Esophagus muscularis mucosa (tissue), 4 donors: ENCODE results near the gene PHLDA1. TPM values are rescaled to one million over a fixed set of nuclear protein-coding genes. Genes with fewer than 3 reads are reported as not detected.
A peak's percentile ranks its signal among the peaks of the same experiment; 100 is the strongest.

ENCODE experiments used
- DNase-seq: peaks from one replicate; pipeline ENCODE4 v3.0.0-alpha.2; 2017; ENCODE audit errors: extremely low spot score
- H3K27ac ChIP-seq, 4 donors: fragments of 200-600 bp; sonication (generic); replicated peaks in 1 of 4; 1 replicate in 3 of 4; 2 replicates in 1 of 4; pipeline ENCODE4 v1.5.1; 2016 to 2019; ENCODE audit warnings: mild to moderate bottlenecking in 1 of 4
- H3K27me3 ChIP-seq, 4 donors: fragments of 200-600 bp; sonication (generic); one replicate each; pipeline versions ENCODE4 v1.5.1 to v1.6.0; 2016 to 2019
- H3K36me3 ChIP-seq, 4 donors: fragments of 200-600 bp; sonication (generic); one replicate each; pipeline ENCODE4 v1.5.1; 2016 to 2019
- H3K4me1 ChIP-seq, 4 donors: fragments of 200-600 bp; sonication (generic); one replicate each; pipeline ENCODE4 v1.5.1; 2016 to 2019
- H3K4me3 ChIP-seq, 4 donors: fragments of 200-600 bp; sonication (generic); 1 replicate in 2 of 4; 2 replicates in 2 of 4; pipeline ENCODE4 v1.5.1; 2016 to 2019; ENCODE audit warnings: mild to moderate bottlenecking in 4 of 4, moderate library complexity in 1 of 4
- H3K9me3 ChIP-seq, 4 donors: fragments of 200-600 bp; sonication (generic); 1 replicate in 3 of 4; 2 replicates in 1 of 4; pipeline ENCODE4 v1.5.1; 2016 to 2019
- CTCF ChIP-seq, 3 experiments: fragments of 200-600 bp in 2 of 3; fragments of 450-650 bp in 1 of 3; sonication (generic) in 2 of 3; IDR thresholded peaks; one replicate each; pipeline ENCODE4 v1.5.1; 2017 to 2019; ENCODE audit warnings: antibody characterized with exemption in 3 of 3, mild to moderate bottlenecking in 2 of 3, moderate library complexity in 1 of 3
- EP300 ChIP-seq: sonication (generic); formaldehyde crosslinking; IDR thresholded peaks from one replicate; pipeline ENCODE4 v1.6.1; 2017; ENCODE audit warnings: antibody characterized with exemption
- POLR2A ChIP-seq: fragments of 450-650 bp; IDR thresholded peaks from one replicate; pipeline ENCODE4 v1.6.1; 2017; ENCODE audit warnings: antibody characterized with exemption, moderate library complexity, mild to moderate bottlenecking, low read depth
- POLR2AphosphoS5 ChIP-seq, 2 donors: sonication (generic); formaldehyde crosslinking; IDR thresholded peaks; one replicate each; pipeline ENCODE4 v1.6.1; 2017; ENCODE audit warnings: antibody characterized with exemption in 2 of 2
- WGBS: methylation state at CpG from one replicate; pipeline ENCODE4 v1.1.5; 2018; 5-methylcytosine and 5-hydroxymethylcytosine counted together
- intact Hi-C: fragments of 100-400 bp; cut with DNase I; formaldehyde crosslinking; loops from one replicate; pipeline ENCODE4 v1.15.1; 2023
- total RNA-seq, 4 donors: library from RNA; depleted of rRNA; stranded (reverse); fragments of >200 nt; gene quantifications; one replicate each; pipeline versions ENCODE4 v1.1.0 to v1.2.1, GENCODE V29; 2016

Gene PHLDA1
- total RNA-seq, 4 donors from 2014 or later: 5.0 to 25.3 (median 6.1) TPM

DNA sequence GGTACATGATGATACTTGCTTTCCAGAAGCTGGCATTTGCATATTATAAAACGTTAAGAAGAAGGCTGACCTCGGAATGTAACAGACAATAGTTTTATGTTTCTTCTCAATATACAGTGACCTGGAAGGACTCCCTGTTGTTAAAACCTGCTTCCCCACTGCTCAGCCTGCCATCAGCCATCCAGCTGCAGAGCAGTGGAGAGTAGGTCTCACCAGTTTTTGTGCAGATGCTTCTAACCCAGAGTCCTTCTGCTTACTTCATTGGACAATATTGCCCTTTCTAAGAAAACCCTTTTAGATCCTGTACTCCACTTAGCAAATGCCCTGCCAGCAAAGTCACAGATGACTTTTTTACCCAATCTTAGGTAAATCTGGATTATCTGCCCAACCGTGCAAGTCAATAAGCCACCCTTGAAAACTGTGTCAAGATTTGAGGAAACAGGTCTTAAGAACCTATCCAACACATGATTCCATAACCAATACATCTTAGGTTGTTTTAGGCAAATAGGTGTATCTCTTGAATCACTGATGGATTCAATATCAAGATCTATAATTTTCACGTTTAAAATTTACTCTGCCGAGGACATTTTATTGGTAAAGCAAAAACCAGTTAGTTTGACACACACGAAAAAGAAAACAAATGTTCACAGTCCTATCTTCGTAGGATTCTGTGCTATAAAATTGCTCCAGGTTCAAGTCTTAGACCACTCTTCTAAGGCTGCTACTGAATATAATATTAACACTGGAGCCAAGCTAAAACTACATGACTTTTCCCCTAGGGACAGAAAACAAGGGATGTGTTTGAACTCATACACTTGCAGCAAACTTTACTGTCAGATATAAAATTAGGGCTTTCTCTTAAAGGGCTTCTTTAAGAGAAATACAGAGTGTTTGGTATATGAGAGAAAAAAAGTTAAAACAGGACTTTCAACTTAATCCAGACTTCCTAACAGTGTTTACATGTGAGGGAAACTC is 5.7 kb downstream of the PHLDA1 start:
- Histone ChIP-seq H3K36me3 (no peaks in the 10 kb centered on the region), H3K4me1 (peaks cover 0 to 28% (median 27%) of the 10 kb centered on the region in 4 donors), H3K9me3 (no peaks in the 10 kb centered on the region), H3K27ac (peak overlapping the region in 2 of 4 donors; percentile 15 to 48), H3K27me3 (no peaks in the 10 kb centered on the region), H3K4me3 (no peak overlapping the region)
- DNase-seq: no peak
- WGBS: 83% methylated on average over 7 of the region's 7 CpGs
- TF ChIP-seq POLR2AphosphoS5 (IDR thresholded peaks at IDR 0.05) (no peak), CTCF (IDR thresholded peaks at IDR 0.05) (no peak), POLR2A (no peak), EP300 (no peak)
- intact Hi-C loops: loop anchor here (10.0 kb wide), 1 partner anchor 211 kb away; no protein-coding TSS in a partner anchor

- intact Hi-C loops: loop anchor here (10.0 kb wide), 1 partner anchor 210 kb away; no protein-coding TSS in a partner anchor
- Histone ChIP-seq H3K36me3 (no peaks in the 10 kb centered on the region), H3K4me3 (no peak overlapping the region), H3K4me1 (peaks cover 0 to 32% (median 26%) of the 10 kb centered on the region in 4 donors), H3K27me3 (no peaks in the 10 kb centered on the region), H3K27ac (no peak overlapping the region), H3K9me3 (no peaks in the 10 kb centered on the region)
- DNase-seq: no peak
- 72% methylated on average over 3 of the region's 3 CpGs for WGBS
- TF ChIP-seq CTCF (IDR thresholded peaks at IDR 0.05): no peak
- no peak for TF ChIP-seq POLR2AphosphoS5 (IDR thresholded peaks at IDR 0.05)
- no peak for TF ChIP-seq POLR2A
- TF ChIP-seq EP300: no peak
Measured at GRCh38 chr12:76024942-76025600, 6.5 kb downstream of the PHLDA1 start.

DNA sequence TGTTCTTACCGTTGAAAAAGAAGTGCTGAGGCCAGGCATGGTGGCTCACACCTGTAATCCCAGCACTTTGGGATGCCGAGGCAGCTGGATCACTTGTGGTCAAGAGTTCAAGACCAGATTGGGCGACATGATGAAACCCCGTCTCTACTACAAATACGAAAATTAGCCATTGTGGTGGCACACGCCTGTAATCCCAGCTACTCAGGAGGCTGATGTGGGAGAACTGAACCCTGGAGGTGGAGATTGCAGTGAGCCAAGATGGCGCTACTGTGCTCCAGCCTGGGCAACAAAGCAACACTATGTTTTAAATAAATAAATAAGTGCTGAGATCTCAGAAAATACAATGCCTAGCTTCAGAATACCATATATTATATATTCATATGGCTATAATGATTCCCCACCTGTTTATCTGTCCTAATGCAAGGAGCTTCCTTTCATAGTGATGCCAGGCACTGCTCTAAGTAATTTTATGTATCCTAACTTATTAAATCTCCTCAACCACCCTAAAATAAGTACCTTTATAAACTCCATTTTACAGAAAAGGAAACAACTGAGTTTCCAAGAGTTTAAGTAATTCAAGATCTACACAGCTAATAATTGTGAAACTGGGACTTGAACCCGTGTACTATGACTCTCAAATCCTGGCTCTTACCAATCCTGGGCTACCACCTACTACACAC is 7.3 kb downstream of the PHLDA1 start:
- Histone ChIP-seq H3K36me3 (no peaks in the 10 kb centered on the region), H3K27me3 (no peaks in the 10 kb centered on the region), H3K4me1 (peaks cover 0 to 25% (median 17%) of the 10 kb centered on the region in 4 donors), H3K4me3 (no peak overlapping the region), H3K27ac (no peak overlapping the region), H3K9me3 (no peaks in the 10 kb centered on the region)
- TF ChIP-seq POLR2A (no peak), POLR2AphosphoS5 (IDR thresholded peaks at IDR 0.05) (no peak), CTCF (IDR thresholded peaks at IDR 0.05) (no peak), EP300 (no peak)
- DNase-seq: no peak
- WGBS: 91% methylated on average over 8 of the region's 8 CpGs
- intact Hi-C loops: loop anchor here (10.0 kb wide), 1 partner anchor 209 kb away; no protein-coding TSS in a partner anchor

GRCh38 chr12:76023069-76023690 is 8.4 kb downstream of the PHLDA1 start:
- Histone ChIP-seq H3K36me3 (no peaks in the 10 kb centered on the region), H3K9me3 (no peaks in the 10 kb centered on the region), H3K27ac (no peak overlapping the region), H3K4me1 (peaks cover 0 to 22% (median 12%) of the 10 kb centered on the region in 4 donors), H3K27me3 (no peaks in the 10 kb centered on the region), H3K4me3 (no peak overlapping the region)
- 83% methylated on average over 2 of the region's 2 CpGs for WGBS
- TF ChIP-seq POLR2AphosphoS5 (IDR thresholded peaks at IDR 0.05) (no peak), EP300 (no peak), POLR2A (no peak), CTCF (IDR thresholded peaks at IDR 0.05) (no peak)
- intact Hi-C loops: loop anchor here (10.0 kb wide), 1 partner anchor 208 kb away; no protein-coding TSS in a partner anchor
- DNase-seq: no peak
